ENCODE results near the gene CDK16.
"Not testable (repeated sequence)": the region's sequence is repeated elsewhere in the genome, so short reads cannot be mapped to it uniquely, and the experiment has no call there.

Gene CDK16

GRCh38 chrX:47242321-47242720, 23.8 kb downstream of the CDK16 start:
- DNase-seq (ENCODE audit: extremely low spot score, insufficient read length, low read depth), result no peak
- FAIRE-seq, result no peak

DNA sequence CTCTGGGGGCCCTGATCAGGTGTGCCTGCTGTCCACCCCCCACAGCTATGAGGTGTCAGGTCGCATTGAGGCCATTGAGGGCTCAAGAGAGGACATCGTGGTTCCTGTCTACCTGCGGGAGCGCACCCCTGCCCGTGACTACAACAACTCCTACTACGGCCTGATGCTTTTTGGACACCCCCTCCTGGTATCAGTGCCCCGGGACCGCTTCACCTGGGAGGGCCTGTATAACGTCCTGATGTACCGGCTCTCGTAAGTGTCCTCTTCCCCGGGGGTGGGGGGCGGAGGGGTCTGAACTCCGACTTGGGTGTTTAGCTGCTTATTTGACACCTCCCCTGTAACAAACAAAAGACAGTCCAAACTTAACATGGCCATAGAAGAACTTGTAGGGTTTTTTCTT, 24.9 kb downstream of the CDK16 start:
- FAIRE-seq (no peak), DNase-seq (ENCODE audit: extremely low spot score, insufficient read length, low read depth) (no peak)

DNA sequence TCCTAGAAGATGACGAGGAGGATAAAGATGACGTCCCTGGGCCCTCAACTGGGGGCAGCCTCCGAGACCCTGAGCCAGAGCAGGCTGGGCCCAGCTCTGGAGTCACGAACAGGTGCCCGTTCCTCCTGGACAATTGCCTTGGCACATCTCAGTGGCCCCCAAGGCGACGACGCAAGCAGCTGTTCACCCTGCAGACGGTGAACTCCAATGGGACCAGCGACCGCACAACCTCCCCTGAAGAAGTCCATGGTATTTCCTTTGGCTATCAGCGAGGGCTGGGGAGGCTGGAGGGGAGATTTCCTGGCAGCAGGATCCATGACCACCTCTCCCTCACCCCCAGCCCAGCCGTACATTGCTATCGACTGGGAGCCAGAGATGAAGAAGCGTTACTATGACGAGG, 26.2 kb downstream of the CDK16 start:
- no peak for FAIRE-seq
- no peak for DNase-seq (ENCODE audit: extremely low spot score, insufficient read length, low read depth)

GRCh38 chrX:47245156-47245555, 26.7 kb downstream of the CDK16 start:
- FAIRE-seq (no peak), DNase-seq (ENCODE audit: extremely low spot score, insufficient read length, low read depth) (no peak)

DNA sequence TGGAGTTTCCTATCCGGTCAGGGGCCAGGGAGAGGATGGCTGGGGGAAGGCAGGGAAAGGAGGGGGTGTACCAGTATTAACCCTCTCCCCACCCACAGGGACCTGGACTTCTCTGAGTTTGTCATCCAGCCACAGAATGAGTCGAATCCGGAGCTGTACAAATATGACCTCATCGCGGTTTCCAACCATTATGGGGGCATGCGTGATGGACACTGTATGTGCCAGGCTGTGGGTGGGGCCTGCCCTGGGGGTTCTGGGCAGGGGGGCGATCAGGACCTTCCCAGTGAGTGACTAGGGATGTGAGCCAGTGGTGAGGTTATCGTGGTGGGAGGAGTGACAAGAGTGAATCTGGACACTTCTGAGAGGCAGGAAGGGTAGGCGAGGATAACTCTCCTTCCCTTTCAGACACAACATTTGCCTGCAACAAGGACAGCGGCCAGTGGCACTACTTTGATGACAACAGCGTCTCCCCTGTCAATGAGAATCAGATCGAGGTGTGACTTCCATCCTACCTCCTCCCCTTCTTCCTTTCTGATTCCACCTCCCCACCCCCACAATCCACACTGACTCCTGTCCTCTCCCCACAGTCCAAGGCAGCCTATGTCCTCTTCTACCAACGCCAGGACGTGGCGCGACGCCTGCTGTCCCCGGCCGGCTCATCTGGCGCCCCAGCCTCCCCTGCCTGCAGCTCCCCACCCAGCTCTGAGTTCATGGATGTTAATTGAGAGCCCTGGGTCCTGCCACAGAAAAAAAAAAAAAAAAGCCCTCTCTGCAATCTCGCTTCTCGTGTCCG, 28.9 kb downstream of the CDK16 start:
- DNase-seq (ENCODE audit: extremely low spot score, insufficient read length, low read depth), result no peak
- no peak for FAIRE-seq

- DNase-seq (ENCODE audit: extremely low spot score, insufficient read length, low read depth) (no peak), FAIRE-seq (no peak)
These were observed 29.5 kb downstream of the CDK16 start for GRCh38 chrX:47247999-47248320.

GRCh38 chrX:47248576-47248975, 30.1 kb downstream of the CDK16 start:
- FAIRE-seq, result no peak
- DNase-seq (ENCODE audit: extremely low spot score, insufficient read length, low read depth), result no peak

DNA sequence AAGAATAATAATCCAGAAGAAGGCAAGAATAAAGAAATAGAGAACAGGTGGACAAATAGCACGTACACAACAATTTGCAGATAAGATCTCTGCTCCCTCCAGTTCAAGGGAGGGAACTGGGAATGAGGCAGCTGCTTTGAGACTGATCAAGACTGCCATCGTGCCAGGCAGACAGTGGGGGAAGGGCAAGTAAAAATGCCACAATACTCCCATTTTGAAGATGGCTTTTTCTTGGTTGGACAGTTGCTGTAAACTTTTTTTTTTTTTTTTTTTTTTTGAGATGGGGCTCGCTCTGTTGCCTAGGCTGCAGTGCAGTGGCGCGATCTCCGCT, 31.5 kb downstream of the CDK16 start:
- no peak for DNase-seq (ENCODE audit: extremely low spot score, insufficient read length, low read depth)
- no peak for FAIRE-seq

GRCh38 chrX:47257620-47258019, 39.1 kb downstream of the CDK16 start:
- FAIRE-seq; DNase-seq (ENCODE audit: extremely low spot score, insufficient read length, low read depth): not testable (repeated sequence)

GRCh38 chrX:47264483-47265173, 46.1 kb downstream of the CDK16 start:
- no peak for FAIRE-seq
- no peak for DNase-seq (ENCODE audit: extremely low spot score, insufficient read length, low read depth)

DNA sequence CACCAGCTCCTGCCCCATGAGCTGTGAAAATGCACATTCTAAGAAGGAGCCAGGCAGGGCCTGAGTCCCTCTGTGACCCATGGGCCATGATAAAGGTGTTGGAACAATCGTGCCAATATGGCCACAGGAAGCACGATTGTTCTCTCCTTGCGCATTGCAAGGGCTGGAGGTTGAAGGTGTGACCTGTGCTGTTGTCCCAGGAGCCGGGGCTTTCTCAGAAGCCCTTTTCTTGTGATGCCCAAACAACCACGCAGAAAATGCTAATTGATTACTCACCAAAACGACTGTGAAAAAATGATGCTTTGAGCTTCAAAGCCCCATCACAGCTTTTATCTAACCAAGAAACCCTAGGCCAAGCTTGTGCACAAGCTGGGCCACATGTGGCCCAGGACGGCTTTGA, 48.2 kb downstream of the CDK16 start:
- DNase-seq (ENCODE audit: extremely low spot score, insufficient read length, low read depth) (no peak), FAIRE-seq (no peak)

GRCh38 chrX:47272013-47272408, 53.5 kb downstream of the CDK16 start:
- FAIRE-seq (no peak), DNase-seq (ENCODE audit: extremely low spot score, insufficient read length, low read depth) (no peak)

DNA sequence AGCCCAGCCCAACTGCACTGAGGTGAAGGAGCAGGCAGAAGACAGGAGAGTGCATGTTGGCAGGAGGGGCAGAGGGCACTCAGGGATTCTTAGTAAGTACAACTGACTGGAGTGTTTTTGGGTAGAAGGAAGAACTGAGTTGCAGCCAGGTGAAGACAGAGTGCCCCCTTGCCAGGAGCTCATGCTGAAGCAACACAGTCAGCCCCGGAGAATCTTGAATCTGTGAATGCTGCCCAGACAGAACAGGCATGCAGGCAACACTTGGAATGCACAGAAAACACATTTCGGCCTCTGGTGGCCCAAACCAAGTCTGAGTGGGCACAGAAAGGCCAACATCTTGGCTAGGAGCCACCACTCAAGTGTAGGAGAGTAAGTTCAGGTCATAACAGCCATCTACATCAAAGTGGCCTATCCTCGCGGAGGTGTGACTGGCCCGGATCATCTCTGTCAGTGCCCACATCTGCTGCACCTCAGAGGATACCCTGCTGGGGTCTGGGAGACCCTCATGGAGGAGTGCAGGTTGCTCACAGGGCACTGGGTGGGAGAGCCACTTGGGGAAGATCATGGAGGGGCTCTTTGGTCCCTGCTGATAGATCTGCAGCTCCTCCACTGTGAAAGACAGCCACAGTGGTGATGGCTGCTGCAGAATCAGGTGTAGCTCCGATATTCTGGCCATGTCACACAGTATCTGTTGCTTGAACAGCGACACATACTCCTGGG, 54.7 kb downstream of the CDK16 start:
- no peak for DNase-seq (ENCODE audit: extremely low spot score, insufficient read length, low read depth)
- no peak for FAIRE-seq

GRCh38 chrX:47278691-47279090, 60.2 kb downstream of the CDK16 start:
- FAIRE-seq, result no peak

More at GRCh38 chrX:47278691-47279090, 60.2 kb downstream of the CDK16 start:
- no peak for DNase-seq (ENCODE audit: extremely low spot score, insufficient read length, low read depth)

All from GM18507 (cell line).